ENCODE results near the gene ADGRE1.

Gene ADGRE1

DNA sequence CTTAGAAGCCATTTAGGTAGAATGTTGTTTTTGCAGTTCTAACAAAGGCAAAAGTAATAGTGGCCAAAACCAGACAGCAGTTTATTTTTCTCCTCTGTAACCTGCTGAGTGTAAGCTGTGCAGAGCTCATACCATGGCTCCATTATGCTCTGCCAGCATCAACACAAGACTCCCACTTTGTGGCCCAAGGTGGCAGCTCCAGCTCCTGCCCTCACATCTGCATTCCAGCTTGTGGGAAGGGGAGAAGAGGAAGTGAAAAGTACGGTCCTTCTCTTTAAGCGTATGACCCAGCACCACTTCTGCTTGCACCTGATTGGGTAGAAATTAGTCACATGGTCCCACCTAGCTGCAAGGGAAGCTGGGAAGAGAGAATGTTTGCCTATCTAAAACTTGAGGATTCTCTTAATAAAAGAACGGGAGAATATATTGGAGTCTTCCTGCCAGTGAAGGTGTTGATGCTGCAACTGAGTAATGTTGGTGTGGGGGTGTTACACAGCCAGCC, 19.2 kb downstream of the ADGRE1 start:
- DNase-seq = no peak
- Histone ChIP-seq H3K27ac (no peak overlapping the region), H3K27me3 (replicated peaks) (no peaks in the 10 kb centered on the region), H3K36me3 (replicated peaks) (no peaks in the 10 kb centered on the region), H3K4me3 (ENCODE audit: low read depth, low read length) (no peak overlapping the region)
- TF ChIP-seq, protein P1, sequence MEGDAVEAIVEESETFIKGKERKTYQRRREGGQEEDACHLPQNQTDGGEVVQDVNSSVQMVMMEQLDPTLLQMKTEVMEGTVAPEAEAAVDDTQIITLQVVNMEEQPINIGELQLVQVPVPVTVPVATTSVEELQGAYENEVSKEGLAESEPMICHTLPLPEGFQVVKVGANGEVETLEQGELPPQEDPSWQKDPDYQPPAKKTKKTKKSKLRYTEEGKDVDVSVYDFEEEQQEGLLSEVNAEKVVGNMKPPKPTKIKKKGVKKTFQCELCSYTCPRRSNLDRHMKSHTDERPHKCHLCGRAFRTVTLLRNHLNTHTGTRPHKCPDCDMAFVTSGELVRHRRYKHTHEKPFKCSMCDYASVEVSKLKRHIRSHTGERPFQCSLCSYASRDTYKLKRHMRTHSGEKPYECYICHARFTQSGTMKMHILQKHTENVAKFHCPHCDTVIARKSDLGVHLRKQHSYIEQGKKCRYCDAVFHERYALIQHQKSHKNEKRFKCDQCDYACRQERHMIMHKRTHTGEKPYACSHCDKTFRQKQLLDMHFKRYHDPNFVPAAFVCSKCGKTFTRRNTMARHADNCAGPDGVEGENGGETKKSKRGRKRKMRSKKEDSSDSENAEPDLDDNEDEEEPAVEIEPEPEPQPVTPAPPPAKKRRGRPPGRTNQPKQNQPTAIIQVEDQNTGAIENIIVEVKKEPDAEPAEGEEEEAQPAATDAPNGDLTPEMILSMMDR (IDR thresholded peaks at IDR 0.05; ENCODE audit: low read depth, low read length, missing control alignments) = no peak
- in situ Hi-C loops (cut with HindIII; ENCODE audit: low pct_ligation_motif_present, low sequenced_read_pairs) = no loop called here

DNA sequence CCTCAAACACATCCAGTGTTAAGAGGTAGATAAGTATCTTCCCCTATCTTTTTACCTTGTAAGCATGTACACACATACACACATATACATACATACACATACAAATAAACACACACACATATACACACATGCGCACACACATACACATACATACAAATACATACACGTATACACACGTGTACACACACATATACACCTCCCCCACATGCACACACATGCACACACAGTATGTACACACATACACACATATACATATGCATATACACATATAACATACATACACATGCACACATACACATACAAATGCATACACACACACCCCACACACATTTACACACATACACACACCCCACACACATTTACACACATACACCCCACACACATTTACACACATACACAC, 24.1 kb downstream of the ADGRE1 start:
- in situ Hi-C loops (cut with HindIII; ENCODE audit: low pct_ligation_motif_present, low sequenced_read_pairs) = no loop called here
- H3K27me3 ChIP-seq (replicated peaks) = no peaks in the 10 kb centered on the region
- no peak overlapping the region for H3K4me3 ChIP-seq (ENCODE audit: low read depth, low read length)
- no peak for DNase-seq
- no peaks in the 10 kb centered on the region for H3K36me3 ChIP-seq (replicated peaks)
- TF ChIP-seq, protein P1 (IDR thresholded peaks at IDR 0.05; ENCODE audit: low read depth, low read length, missing control alignments) = no peak
- no peak overlapping the region for H3K27ac ChIP-seq

DNA sequence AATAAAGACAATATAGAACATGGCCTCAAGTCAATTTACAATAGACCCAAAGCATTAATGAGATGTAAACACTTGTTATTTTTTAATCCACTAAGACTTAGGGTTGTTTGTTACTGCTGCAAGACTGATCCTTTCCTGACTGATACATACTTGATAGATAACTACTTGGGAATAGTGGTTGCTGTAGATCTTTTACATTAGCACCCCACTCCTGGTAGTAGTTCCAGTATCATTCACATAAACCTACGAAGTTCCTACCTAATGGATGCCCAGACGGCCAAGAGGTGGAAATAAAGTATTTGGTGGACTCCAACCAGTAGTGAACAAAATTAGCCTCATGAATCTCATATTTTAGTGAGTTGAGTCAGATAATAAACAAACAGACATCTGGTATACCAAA, 26.9 kb downstream of the ADGRE1 start:
- Histone ChIP-seq H3K36me3 (replicated peaks) (no peaks in the 10 kb centered on the region), H3K4me3 (ENCODE audit: low read depth, low read length) (no peak overlapping the region), H3K27ac (no peak overlapping the region), H3K27me3 (replicated peaks) (no peaks in the 10 kb centered on the region)
- TF ChIP-seq, protein P1 (IDR thresholded peaks at IDR 0.05; ENCODE audit: low read depth, low read length, missing control alignments) = no peak
- DNase-seq = no peak
- in situ Hi-C loops (cut with HindIII; ENCODE audit: low pct_ligation_motif_present, low sequenced_read_pairs) = no loop called here

DNA sequence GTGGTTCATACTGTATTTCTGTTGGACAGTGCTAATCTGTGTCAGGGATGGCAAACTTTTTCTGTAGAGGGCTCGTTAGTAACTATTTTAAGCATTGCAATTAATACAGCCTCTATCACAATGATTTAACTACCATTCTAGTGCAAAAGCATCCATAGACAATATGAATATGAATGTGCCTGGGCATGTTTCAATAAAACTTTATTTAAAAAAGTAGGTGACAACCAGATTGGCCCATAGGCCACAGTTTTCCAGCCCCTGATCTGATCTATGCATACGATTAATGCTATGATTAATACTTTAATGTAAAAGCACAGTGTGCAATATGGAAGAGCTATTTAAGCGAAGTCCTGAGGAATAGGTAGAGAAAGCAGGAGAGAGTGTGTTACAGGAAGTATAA, 29.6 kb downstream of the ADGRE1 start:
- H3K27me3 ChIP-seq (replicated peaks) = no peaks in the 10 kb centered on the region
- H3K4me3 ChIP-seq (ENCODE audit: low read depth, low read length) = no peak overlapping the region
- H3K27ac ChIP-seq = no peak overlapping the region
- no peak for DNase-seq
- in situ Hi-C loops (cut with HindIII; ENCODE audit: low pct_ligation_motif_present, low sequenced_read_pairs) = no loop called here
- H3K36me3 ChIP-seq (replicated peaks) = no peaks in the 10 kb centered on the region
- TF ChIP-seq, protein P1 (IDR thresholded peaks at IDR 0.05; ENCODE audit: low read depth, low read length, missing control alignments) = no peak

DNA sequence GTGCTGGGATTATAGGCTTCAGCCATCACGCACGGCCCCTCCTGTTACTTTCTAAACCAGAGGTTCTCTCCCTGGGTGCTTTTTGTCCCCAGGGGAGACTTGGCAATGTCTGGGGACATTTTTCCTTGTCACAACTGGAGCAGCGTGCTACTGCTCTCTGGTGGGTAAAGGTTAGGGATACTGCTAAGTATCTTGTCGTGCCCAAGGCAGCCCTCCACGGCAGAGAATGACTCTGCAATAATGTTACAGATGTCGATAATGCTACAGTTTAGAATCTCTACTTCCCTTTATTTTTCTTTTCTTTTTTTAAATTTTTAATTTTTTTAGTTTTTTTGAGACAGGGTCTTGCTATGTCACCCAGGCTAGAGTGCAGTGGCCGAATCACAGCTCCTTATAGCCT, 38.0 kb downstream of the ADGRE1 start:
- Histone ChIP-seq H3K36me3 (replicated peaks) (no peaks in the 10 kb centered on the region), H3K4me3 (ENCODE audit: low read depth, low read length) (no peak overlapping the region), H3K27ac (no peak overlapping the region), H3K27me3 (replicated peaks) (no peaks in the 10 kb centered on the region)
- no peak for DNase-seq
- TF ChIP-seq, protein P1 (IDR thresholded peaks at IDR 0.05; ENCODE audit: low read depth, low read length, missing control alignments) = no peak
- in situ Hi-C loops (cut with HindIII; ENCODE audit: low pct_ligation_motif_present, low sequenced_read_pairs) = no loop called here
